ENCODE results near the gene MARS1.
A peak's percentile ranks its signal among the peaks of the same experiment; 100 is the strongest.
"Not testable (repeated sequence)": the region's sequence is repeated elsewhere in the genome, so short reads cannot be mapped to it uniquely, and the experiment has no call there.

The MARS1 gene

GRCh38 chr12:57513677-57514076 lies 25.8 kb downstream of the MARS1 start:
- ChIA-PET CTCF (interaction anchor here (0.7 kb wide), 2 partner anchors 23 to 38 kb away, joined by 4 read pairs; no protein-coding TSS in a partner anchor), POLR2A (interaction anchor here (1.0 kb wide), 1 partner anchor 9 kb away, joined by 3 read pairs; no protein-coding TSS in a partner anchor)
- not testable (repeated sequence) for H3K4me1 ChIP-seq (ENCODE audit: control insufficient read depth, insufficient read depth, low read length); H3K9me3 ChIP-seq (ENCODE audit: control insufficient read depth, insufficient read depth, low read depth, low read length); H3K27ac ChIP-seq (ENCODE audit: extremely low read depth, low read depth, low read length); H3K4me3 ChIP-seq (ENCODE audit: low read depth, low read length)
- peaks cover 55 to 93% of the 10 kb centered on the region in 2 experiments for H3K36me3 ChIP-seq (ENCODE audit: control insufficient read depth in 2 of 2, insufficient read depth in 1 of 2, low read length in 2 of 2)

- H3K27ac ChIP-seq (ENCODE audit: extremely low read depth, low read depth, low read length); H3K4me3 ChIP-seq (ENCODE audit: low read depth, low read length); H3K9me3 ChIP-seq (ENCODE audit: control insufficient read depth, insufficient read depth, low read depth, low read length); H3K4me1 ChIP-seq (ENCODE audit: control insufficient read depth, insufficient read depth, low read length): not testable (repeated sequence)
- H3K36me3 ChIP-seq (ENCODE audit: control insufficient read depth in 2 of 2, insufficient read depth in 1 of 2, low read length in 2 of 2): peaks cover 51 to 94% of the 10 kb centered on the region in 2 experiments
- ChIA-PET POLR2A (interaction anchor here (1.0 to 1.5 kb wide), 3 partner anchors 10 to 17 kb away, joined by 3 read pairs; no protein-coding TSS in a partner anchor), CTCF (interaction anchor here (0.5 to 0.7 kb wide), 2 partner anchors 17 to 23 kb away, joined by 4 read pairs; no protein-coding TSS in a partner anchor)
Measured at GRCh38 chr12:57514246-57514645, 26.4 kb downstream of the MARS1 start.

GRCh38 chr12:57514720-57515407 lies 27.0 kb downstream of the MARS1 start:
- H3K4me1 ChIP-seq (ENCODE audit: control insufficient read depth, insufficient read depth, low read length): no peaks in the 10 kb centered on the region
- ChIA-PET POLR2A (interaction anchor here (1.0 to 2.4 kb wide), 4 partner anchors 11 to 18 kb away, joined by 3 to 15 read pairs (median 3); no protein-coding TSS in a partner anchor), CTCF (interaction anchor here (0.5 to 0.9 kb wide), 3 partner anchors 18 to 59 kb away, joined by 3 to 4 read pairs (median 4); no protein-coding TSS in a partner anchor)
- H3K36me3 ChIP-seq (ENCODE audit: control insufficient read depth in 2 of 2, insufficient read depth in 1 of 2, low read length in 2 of 2): peaks cover 48 to 90% of the 10 kb centered on the region in 2 experiments
- H3K9me3 ChIP-seq (ENCODE audit: control insufficient read depth, insufficient read depth, low read depth, low read length): no peaks in the 10 kb centered on the region
- TF ChIP-seq KLF1 (tag by site-specific recombination; IDR thresholded peaks at IDR 0.05): no peak
- TF ChIP-seq PRDM4 (tag by site-specific recombination; IDR thresholded peaks at IDR 0.05): no peak
- no peak for TF ChIP-seq YY1 (tag by site-specific recombination; IDR thresholded peaks at IDR 0.05)
- TF ChIP-seq ZNF341 (tag by site-specific recombination; IDR thresholded peaks at IDR 0.05; ENCODE audit: low read depth): peak; percentile 33; the same call in 1 of the 2 replicates
- no peak for TF ChIP-seq GLI4 (tag by site-specific recombination; IDR thresholded peaks at IDR 0.05)
- peak; percentile 95 for TF ChIP-seq ZIC2 (tag by site-specific recombination; IDR thresholded peaks at IDR 0.05)
- TF ChIP-seq ZNF221 (tag by site-specific recombination; IDR thresholded peaks at IDR 0.05; ENCODE audit: borderline replicate concordance): no peak
- no peak overlapping the region for H3K4me3 ChIP-seq (ENCODE audit: low read depth, low read length)
- no peak overlapping the region; the same call in 1 of the 2 replicates for H3K27ac ChIP-seq (ENCODE audit: extremely low read depth, low read depth, low read length)

- no peaks in the 10 kb centered on the region for H3K9me3 ChIP-seq (ENCODE audit: control insufficient read depth, insufficient read depth, low read depth, low read length)
- no peak overlapping the region for H3K27ac ChIP-seq (ENCODE audit: extremely low read depth, low read depth, low read length)
- ChIA-PET CTCF (interaction anchor here (0.6 to 1.1 kb wide), 4 partner anchors 53 to 880 kb away, joined by 3 to 5 read pairs (median 4); no protein-coding TSS in a partner anchor), POLR2A (interaction anchor here (1.5 to 2.4 kb wide), 2 partner anchors 12 to 18 kb away, joined by 3 to 15 read pairs; no protein-coding TSS in a partner anchor)
- peaks cover 48 to 85% of the 10 kb centered on the region in 2 experiments for H3K36me3 ChIP-seq (ENCODE audit: control insufficient read depth in 2 of 2, insufficient read depth in 1 of 2, low read length in 2 of 2)
- no peaks in the 10 kb centered on the region for H3K4me1 ChIP-seq (ENCODE audit: control insufficient read depth, insufficient read depth, low read length)
- no peak overlapping the region for H3K4me3 ChIP-seq (ENCODE audit: low read depth, low read length)
- TF ChIP-seq GLI2 (tag by site-specific recombination; IDR thresholded peaks at IDR 0.05; ENCODE audit: borderline replicate concordance, low read depth): no peak
- TF ChIP-seq ZBTB21 (tag by site-specific recombination; IDR thresholded peaks at IDR 0.05): no peak
- no peak for TF ChIP-seq ZNF311 (tag by site-specific recombination; IDR thresholded peaks at IDR 0.05; ENCODE audit: borderline replicate concordance)
- no peak for TF ChIP-seq ZSCAN30 (tag by site-specific recombination; IDR thresholded peaks at IDR 0.05)
- TF ChIP-seq ZNF23 (tag by site-specific recombination; IDR thresholded peaks at IDR 0.05; ENCODE audit: borderline replicate concordance): no peak
- TF ChIP-seq ZNF624 (tag by site-specific recombination; IDR thresholded peaks at IDR 0.05): no peak
- no peak for TF ChIP-seq ZNF558 (tag by site-specific recombination; IDR thresholded peaks at IDR 0.05)
- TF ChIP-seq PRDM2 (tag by site-specific recombination; IDR thresholded peaks at IDR 0.05; ENCODE audit: borderline replicate concordance): no peak
- TF ChIP-seq ZNF654 (tag by site-specific recombination; IDR thresholded peaks at IDR 0.05; ENCODE audit: low read depth): no peak
Measured at GRCh38 chr12:57515408-57515933, 27.6 kb downstream of the MARS1 start.
